22Rv1 (cell line): Measurements from ENCODE around the gene GRIK1.

Experiments
- H3K27ac ChIP-seq: fragments of 450-650 bp; 2 replicates; pipeline ENCODE4 v1.5.1; 2017
- ZFX ChIP-seq: fragments of 450-650 bp; IDR thresholded peaks from 2 replicates; pipeline ENCODE4 v1.6.1; 2017; ENCODE audit warnings: antibody characterized with exemption, borderline replicate concordance
- TF ChIP-seq, protein P1 (sequence below): fragments of 450-650 bp; IDR thresholded peaks from 2 replicates; pipeline ENCODE4 v1.5.1; 2017; ENCODE audit warnings: mild to moderate bottlenecking

The GRIK1 gene

DNA sequence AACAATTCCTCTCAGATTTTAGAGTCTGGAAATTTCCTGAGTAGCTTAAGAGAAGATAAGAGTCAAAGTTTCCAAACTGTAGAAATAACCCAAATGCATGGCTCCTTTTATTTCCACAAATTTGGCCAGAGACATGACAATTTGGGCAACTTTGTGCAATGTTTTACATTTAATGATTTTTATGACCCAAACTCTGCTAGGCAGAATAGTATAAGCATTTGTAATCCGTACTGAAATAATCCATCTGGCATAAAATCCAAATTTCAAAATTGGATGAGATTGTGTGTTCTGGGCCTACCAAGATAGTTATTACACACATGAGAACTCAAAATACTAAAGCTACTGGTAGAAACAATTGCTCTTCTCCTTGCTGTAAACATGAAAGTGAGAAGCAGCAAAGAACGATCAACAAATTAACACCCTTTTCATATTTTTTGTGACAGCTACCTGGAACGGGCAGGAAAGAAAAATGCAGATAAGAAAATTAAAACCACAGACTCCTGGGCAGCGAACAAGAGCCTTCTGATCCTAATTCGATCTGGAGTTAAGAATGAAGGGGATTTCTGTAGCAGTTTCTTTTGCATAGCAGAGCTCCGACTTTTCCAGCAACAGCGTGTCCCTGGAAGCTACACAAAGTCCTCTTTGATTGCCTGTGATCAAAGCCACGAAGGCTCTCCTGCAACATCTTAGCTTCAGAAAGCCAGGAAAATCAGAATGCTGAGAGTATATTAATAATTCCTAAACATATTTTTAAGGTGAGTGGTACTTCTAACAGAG lies 191.2 kb downstream of the GRIK1 start:
- H3K27ac ChIP-seq, result no peak overlapping the region
- TF ChIP-seq, protein P1, sequence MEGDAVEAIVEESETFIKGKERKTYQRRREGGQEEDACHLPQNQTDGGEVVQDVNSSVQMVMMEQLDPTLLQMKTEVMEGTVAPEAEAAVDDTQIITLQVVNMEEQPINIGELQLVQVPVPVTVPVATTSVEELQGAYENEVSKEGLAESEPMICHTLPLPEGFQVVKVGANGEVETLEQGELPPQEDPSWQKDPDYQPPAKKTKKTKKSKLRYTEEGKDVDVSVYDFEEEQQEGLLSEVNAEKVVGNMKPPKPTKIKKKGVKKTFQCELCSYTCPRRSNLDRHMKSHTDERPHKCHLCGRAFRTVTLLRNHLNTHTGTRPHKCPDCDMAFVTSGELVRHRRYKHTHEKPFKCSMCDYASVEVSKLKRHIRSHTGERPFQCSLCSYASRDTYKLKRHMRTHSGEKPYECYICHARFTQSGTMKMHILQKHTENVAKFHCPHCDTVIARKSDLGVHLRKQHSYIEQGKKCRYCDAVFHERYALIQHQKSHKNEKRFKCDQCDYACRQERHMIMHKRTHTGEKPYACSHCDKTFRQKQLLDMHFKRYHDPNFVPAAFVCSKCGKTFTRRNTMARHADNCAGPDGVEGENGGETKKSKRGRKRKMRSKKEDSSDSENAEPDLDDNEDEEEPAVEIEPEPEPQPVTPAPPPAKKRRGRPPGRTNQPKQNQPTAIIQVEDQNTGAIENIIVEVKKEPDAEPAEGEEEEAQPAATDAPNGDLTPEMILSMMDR, result no peak
- no peak for TF ChIP-seq ZFX

DNA sequence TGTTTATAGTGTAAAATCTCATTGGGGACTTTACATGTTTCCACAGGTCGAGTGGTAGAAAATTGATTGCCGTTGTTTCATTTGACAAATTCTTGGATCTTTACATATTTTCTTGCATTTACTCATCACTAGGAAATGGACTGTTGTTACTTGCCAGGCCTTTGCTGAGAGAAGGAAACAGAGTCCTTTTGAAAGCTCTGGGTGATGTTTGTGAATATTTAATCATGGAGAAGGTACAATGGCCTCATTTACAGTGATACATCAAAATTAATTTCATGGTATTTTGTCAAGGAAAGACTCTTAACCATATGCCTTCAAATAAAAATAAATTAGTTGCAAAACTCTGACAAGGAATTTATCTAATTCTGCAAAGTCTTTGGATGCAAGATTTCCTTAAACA lies 198.0 kb downstream of the GRIK1 start:
- no peak for TF ChIP-seq ZFX
- TF ChIP-seq, protein P1, result no peak
- H3K27ac ChIP-seq, result no peak overlapping the region

DNA sequence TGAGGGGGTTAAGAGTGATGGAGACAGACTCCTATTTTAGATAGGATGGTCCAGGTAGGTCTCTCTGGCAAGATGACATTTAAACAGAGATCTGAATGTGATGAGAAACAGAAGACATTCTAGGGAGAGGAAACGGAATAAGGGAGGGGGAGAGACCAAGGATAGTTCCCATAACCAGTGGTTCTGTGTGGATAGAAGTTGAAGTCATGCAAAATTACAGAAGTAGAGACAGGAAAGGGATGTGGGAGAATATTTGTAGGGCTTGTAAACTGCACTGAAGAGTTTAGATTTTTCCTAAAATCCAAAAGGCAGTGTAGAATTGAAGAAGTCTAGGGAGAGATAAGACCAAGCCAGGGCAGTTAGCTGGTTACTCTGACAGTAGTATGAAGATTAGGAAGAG lies 200.6 kb downstream of the GRIK1 start:
- no peak overlapping the region for H3K27ac ChIP-seq
- no peak for TF ChIP-seq ZFX
- TF ChIP-seq, protein P1, result no peak

DNA sequence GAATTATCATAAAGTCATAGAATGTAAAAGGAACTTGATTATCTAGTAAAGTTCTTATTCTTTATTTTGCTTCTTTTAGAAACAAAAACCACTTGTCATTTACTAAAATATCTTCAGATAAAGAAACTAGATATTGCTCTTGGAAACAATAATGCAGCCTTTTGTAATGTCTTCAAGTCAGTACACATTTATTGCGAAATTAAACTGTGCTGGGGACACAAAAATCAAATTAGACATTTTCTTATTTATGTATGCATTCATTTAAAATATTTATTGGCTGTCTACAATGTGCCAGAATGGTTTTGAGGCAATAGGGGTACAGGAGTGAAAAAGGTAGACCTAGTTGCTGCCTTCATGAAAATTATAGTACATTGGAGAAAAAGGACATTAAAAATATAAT lies 201.1 kb downstream of the GRIK1 start:
- no peak overlapping the region for H3K27ac ChIP-seq
- TF ChIP-seq ZFX, result no peak
- TF ChIP-seq, protein P1, result no peak

DNA sequence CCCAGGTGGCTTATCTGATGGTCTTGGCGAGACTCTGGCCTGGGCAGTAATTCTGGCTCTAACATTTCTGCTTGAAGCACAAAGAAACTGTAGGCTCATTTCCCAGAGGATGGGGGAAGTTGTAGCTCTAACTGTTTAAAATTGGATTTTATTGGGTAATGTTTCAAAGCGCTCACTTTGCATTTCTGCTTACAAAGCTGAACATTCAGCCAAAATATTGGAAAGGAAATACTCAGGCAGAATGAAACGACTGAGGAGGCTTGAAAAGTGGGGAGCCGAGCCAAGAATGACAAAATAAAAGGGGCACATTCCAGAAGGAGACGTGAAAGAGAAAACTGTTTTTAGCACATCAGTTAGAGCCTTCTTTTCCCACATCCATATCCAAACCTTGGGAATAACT lies 202.6 kb downstream of the GRIK1 start:
- no peak for TF ChIP-seq ZFX
- TF ChIP-seq, protein P1, result no peak
- H3K27ac ChIP-seq, result no peak overlapping the region

DNA sequence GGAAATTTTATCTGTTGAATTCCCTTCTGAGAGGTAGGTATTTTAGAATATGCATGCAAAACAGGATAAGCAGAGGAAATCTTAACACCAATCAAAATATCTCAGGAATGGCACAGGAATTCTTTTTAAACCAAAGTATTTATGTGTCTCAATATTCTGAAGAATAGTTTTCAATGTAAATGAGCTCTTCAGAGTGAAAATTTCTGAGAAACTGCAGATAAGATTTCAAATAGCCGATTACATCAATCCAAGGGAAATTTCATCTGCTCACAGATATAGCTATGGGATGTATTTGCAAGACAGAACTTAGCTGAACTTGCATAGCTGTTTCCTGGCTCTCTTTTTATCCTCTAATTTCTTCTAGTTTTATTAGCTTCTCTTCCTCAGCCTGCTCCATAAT lies 209.5 kb downstream of the GRIK1 start:
- no peak for TF ChIP-seq ZFX
- TF ChIP-seq, protein P1, result no peak
- H3K27ac ChIP-seq, result no peak overlapping the region

DNA sequence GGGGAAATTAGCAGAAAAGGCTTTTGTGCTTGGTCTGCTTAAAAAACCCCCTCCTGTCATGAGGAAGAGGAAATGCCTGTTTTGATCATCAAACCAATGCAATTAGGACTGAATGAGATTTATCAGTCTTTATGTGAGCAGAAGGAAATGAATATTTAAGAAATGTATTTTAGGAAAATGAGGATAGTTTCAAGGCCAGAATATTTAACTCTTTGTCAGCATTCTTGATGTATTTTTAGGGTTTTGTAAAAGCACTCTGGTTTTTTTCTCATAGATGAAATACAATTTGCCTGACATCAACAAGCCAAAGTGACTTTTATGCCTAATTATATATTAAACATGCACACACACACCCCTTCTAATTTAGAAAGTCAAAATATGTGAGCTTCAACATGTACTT lies 213.8 kb downstream of the GRIK1 start:
- no peak overlapping the region for H3K27ac ChIP-seq
- no peak for TF ChIP-seq ZFX
- TF ChIP-seq, protein P1, result no peak
